ENCODE data around the gene SHROOM3.

DNA sequence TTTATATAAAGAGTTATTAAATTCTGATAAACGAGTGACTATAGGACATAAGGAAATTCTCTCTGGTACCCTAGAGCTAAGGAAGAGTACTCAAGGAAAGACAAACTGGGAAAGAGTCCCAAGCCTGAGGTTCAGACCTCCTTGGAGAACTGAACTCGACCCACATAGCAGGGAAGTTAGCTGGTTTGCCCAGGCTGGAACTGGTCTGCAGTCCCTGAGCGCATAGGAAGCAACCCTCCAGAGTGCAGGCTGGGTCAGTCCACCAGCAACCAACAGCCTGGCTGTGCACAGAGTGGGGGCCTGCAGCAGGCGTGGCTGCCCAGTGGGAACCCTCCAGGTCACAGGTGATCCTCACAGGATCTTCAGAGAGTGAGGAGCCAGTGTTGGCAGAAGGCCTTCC, 348.8 kb downstream of the SHROOM3 start:
- TF ChIP-seq CTCF (IDR thresholded peaks at IDR 0.05) (no peak), POLR2A (IDR thresholded peaks at IDR 0.05) (no peak)

Data from adrenal gland (tissue), 5 donors.